HG03469 (cell line): ENCODE results near the gene ZNF850.
A peak's percentile ranks its signal among the peaks of the same experiment; 100 is the strongest.

Experiments used
- ATAC-seq: cut with Tn5 transposase; IDR thresholded peaks from one replicate; pipeline ENCODE4 v1.9.1; 2021; ENCODE audit warnings: mild to moderate bottlenecking, moderate library complexity, moderate number of reproducible peaks; ENCODE audit not compliant: unreplicated experiment

Gene ZNF850

DNA sequence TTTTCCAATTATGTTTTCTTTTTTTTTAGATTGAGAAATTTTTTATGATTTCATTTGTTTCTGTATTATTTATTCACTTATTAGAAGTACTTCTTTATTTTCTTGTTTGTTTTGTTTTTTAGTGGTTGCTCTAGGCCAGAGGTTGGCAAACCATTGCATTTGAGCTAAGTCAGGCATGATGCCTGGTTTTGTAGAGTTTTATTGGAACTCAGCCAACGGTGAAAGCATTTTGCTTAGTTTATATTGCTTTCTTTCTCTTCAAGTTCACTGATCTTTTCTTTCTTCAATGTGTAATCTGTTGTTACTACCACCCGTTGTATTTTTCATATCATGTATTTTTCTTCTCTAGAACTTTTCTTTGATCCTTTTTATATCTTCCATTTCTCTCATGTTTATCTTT lies 65.5 kb downstream of the ZNF850 start:
- ATAC-seq = no peak

DNA sequence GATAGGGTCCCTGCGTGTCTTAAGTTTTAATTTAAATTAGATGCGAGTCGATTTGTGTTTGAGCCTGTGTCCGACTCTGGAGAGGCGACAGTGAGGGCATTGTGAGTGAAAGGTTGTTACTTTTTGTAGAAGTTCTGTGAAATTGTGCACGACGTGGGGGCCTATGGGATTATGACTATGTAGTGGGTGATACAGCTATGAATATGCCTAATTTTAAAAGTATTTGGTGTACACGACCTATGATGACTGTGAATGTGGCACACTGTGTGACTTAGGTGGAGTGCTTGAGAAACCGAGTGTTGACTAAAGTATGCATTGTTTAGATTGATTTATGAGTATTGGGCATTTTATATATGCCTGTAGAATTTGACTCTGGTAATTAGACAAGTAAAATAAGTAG lies 84.5 kb downstream of the ZNF850 start:
- ATAC-seq = no peak

GRCh38 chr19:36687214-36688056 lies 85.2 kb downstream of the ZNF850 start, which contains the start of gene ZNF567:
Gene ZNF567, plus strand, starts transcription at chr19:36687612. Its CDS starts 7,256 bp downstream, at chr19:36694868.
- ATAC-seq = peak; percentile 80

- no peak for ATAC-seq
Measured at GRCh38 chr19:36686365-36687213, 86.0 kb downstream of the ZNF850 start.

GRCh38 chr19:36685835-36686234 lies 86.8 kb downstream of the ZNF850 start:
- ATAC-seq = no peak

GRCh38 chr19:36679455-36679854 lies 93.2 kb downstream of the ZNF850 start:
- no peak for ATAC-seq

DNA sequence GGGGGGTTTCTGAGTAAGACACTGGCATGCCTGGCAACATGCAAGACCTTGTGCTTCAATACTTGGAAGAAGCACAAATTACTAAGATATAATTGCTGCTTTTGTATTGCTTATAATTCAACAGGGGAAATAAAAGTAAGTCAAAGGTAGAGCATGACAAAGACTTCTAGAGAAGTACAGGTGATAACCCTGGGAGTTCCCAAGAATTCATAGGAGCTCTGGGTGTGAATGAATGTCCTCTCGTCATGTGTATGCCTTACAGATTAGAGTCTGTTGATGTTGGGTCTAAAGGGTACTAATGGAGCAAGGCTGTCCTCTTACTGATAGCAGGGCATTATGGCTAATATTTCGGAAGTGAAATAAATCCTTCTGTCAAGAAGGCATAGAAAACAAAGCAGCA lies 98.4 kb downstream of the ZNF850 start:
- ATAC-seq = no peak

GRCh38 chr19:36672368-36672767 lies 100.2 kb downstream of the ZNF850 start:
- ATAC-seq = no peak

DNA sequence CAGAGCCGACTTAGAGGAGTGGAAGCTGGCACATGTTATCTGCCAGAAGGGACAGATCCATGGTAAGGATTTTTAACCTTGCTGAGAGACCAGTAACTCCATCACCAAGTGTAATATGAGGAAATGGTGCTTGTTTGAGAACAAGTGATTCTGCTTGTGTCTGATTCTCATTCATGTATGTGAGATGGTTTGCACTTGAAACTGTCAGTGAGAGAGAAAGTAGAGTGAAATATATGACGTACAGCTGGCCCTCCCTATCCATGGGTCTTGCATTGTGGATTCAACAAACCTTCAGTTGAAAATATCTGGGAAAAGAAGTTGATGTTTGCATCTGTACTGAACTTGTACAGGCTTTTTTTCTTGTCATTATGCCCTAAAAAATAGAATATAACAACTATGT lies 104.0 kb downstream of the ZNF850 start:
- ATAC-seq = no peak

DNA sequence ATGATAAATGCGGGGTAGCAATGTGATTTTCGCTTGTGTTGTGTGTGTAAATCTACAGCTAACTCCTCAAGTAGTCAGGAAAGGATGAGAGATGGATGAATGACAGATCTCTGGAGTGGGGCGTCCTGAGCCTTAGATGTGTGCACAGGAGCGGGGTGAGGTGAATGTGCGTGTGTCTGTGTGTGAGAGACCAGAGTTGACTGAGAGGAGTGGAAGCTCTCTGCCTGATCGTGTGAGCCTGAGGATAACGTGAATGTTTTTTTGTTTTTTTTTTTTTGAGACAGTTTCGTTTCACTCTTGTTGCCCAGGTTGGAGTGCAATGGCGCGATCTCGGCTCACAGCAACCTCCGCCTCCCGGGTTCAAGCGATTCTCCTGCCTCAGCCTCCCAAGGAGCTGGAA lies 106.8 kb downstream of the ZNF850 start:
- no peak for ATAC-seq
